Adipocyte (in vitro differentiated cells): Measurements from ENCODE around the gene SLC27A2.
A peak's percentile ranks its signal among the peaks of the same experiment; 100 is the strongest.

Experiments
- DNase-seq: peaks from one replicate; pipeline ENCODE4 v3.0.0-alpha.2; 2015; ENCODE audit warnings: low read depth
- H3K27me3 ChIP-seq: replicated peaks from 2 replicates; pipeline ENCODE4 v1.7.0; 2013; ENCODE audit warnings: mild to moderate bottlenecking, low read length, moderate library complexity; ENCODE audit not compliant: control insufficient read depth, insufficient read depth
- H3K36me3 ChIP-seq: 2 replicates; pipeline ENCODE4 v1.7.0; 2013; ENCODE audit warnings: low read length, mild to moderate bottlenecking, moderate library complexity; ENCODE audit not compliant: control insufficient read depth, insufficient read depth, severe bottlenecking
- H3K4me1 ChIP-seq: 2 replicates; pipeline ENCODE4 v1.7.0; 2013; ENCODE audit warnings: mild to moderate bottlenecking, low read length, moderate library complexity; ENCODE audit not compliant: control insufficient read depth, insufficient read depth
- H3K4me3 ChIP-seq: 2 replicates; pipeline ENCODE4 v1.7.0; 2013; ENCODE audit warnings: mild to moderate bottlenecking, low read length, moderate library complexity
- H3K9ac ChIP-seq: 2 replicates; pipeline ENCODE4 v1.7.0; 2013; ENCODE audit warnings: mild to moderate bottlenecking, low read length, moderate library complexity
- H3K9me3 ChIP-seq: 2 replicates; pipeline ENCODE4 v1.7.0; 2013; ENCODE audit warnings: mild to moderate bottlenecking, low read length, moderate library complexity; ENCODE audit not compliant: control insufficient read depth

The SLC27A2 gene

GRCh38 chr15:50256188-50257041 is 74.4 kb downstream of the SLC27A2 start:
- Histone ChIP-seq H3K9ac (no peak overlapping the region), H3K9me3 (no peaks in the 10 kb centered on the region), H3K36me3 (no peaks in the 10 kb centered on the region), H3K4me3 (no peak overlapping the region), H3K27me3 (peaks cover 19% of the 10 kb centered on the region), H3K4me1 (peaks cover 7% of the 10 kb centered on the region)
- peak; percentile 58 for DNase-seq

GRCh38 chr15:50257332-50257731 is 75.3 kb downstream of the SLC27A2 start:
- peaks cover 14% of the 10 kb centered on the region for H3K27me3 ChIP-seq
- H3K36me3 ChIP-seq = no peaks in the 10 kb centered on the region
- H3K9ac ChIP-seq = no peak overlapping the region
- no peak overlapping the region for H3K4me3 ChIP-seq
- H3K9me3 ChIP-seq = no peaks in the 10 kb centered on the region
- H3K4me1 ChIP-seq = peaks cover 7% of the 10 kb centered on the region
- no peak for DNase-seq

GRCh38 chr15:50257924-50258323 is 75.9 kb downstream of the SLC27A2 start:
- Histone ChIP-seq H3K9ac (no peak overlapping the region), H3K9me3 (no peaks in the 10 kb centered on the region), H3K36me3 (no peaks in the 10 kb centered on the region), H3K27me3 (peaks cover 9% of the 10 kb centered on the region), H3K4me1 (peaks cover 7% of the 10 kb centered on the region), H3K4me3 (no peak overlapping the region)
- peak; percentile 29 for DNase-seq

- no peak for DNase-seq
- peaks cover 7% of the 10 kb centered on the region for H3K4me1 ChIP-seq
- no peak overlapping the region for H3K4me3 ChIP-seq
- peaks cover 7% of the 10 kb centered on the region for H3K27me3 ChIP-seq
- no peaks in the 10 kb centered on the region for H3K36me3 ChIP-seq
- no peak overlapping the region for H3K9ac ChIP-seq
- no peaks in the 10 kb centered on the region for H3K9me3 ChIP-seq
These were observed 77.3 kb downstream of the SLC27A2 start for GRCh38 chr15:50259276-50259675.

GRCh38 chr15:50260969-50261496 is 79.0 kb downstream of the SLC27A2 start:
- H3K9me3 ChIP-seq = no peaks in the 10 kb centered on the region
- DNase-seq = no peak

GRCh38 chr15:50261981-50262380 is 80.0 kb downstream of the SLC27A2 start:
- peaks cover 7% of the 10 kb centered on the region for H3K4me1 ChIP-seq
- no peak for DNase-seq
- peaks cover 13% of the 10 kb centered on the region for H3K27me3 ChIP-seq
- no peak overlapping the region for H3K9ac ChIP-seq
- no peak overlapping the region for H3K4me3 ChIP-seq
- no peaks in the 10 kb centered on the region for H3K36me3 ChIP-seq
- no peaks in the 10 kb centered on the region for H3K9me3 ChIP-seq

More at GRCh38 chr15:50260969-50261496, 79.0 kb downstream of the SLC27A2 start:
- no peak overlapping the region for H3K4me3 ChIP-seq
- H3K9ac ChIP-seq = no peak overlapping the region
- peaks cover 13% of the 10 kb centered on the region for H3K27me3 ChIP-seq
- peaks cover 7% of the 10 kb centered on the region for H3K4me1 ChIP-seq
- H3K36me3 ChIP-seq = no peaks in the 10 kb centered on the region

GRCh38 chr15:50262533-50262932 is 80.5 kb downstream of the SLC27A2 start:
- Histone ChIP-seq H3K27me3 (peaks cover 13% of the 10 kb centered on the region), H3K9me3 (no peaks in the 10 kb centered on the region), H3K4me3 (no peak overlapping the region), H3K4me1 (peaks cover 7% of the 10 kb centered on the region), H3K9ac (no peak overlapping the region), H3K36me3 (no peaks in the 10 kb centered on the region)
- DNase-seq = no peak

GRCh38 chr15:50265620-50266019 is 83.6 kb downstream of the SLC27A2 start, which contains the start of gene HDC:
HDC (minus strand) TSS chr15:50265726; CDS start chr15:50265623, 103 bp downstream.
- no peak within 1 kb of the TSS for H3K9ac ChIP-seq
- no peak for DNase-seq
- no peaks in the 10 kb centered on the region for H3K36me3 ChIP-seq
- H3K4me3 ChIP-seq = no peak within 1 kb of the TSS
- no peaks in the 10 kb centered on the region for H3K4me1 ChIP-seq
- no peaks in the 10 kb centered on the region for H3K9me3 ChIP-seq
- peaks cover 8% of the 10 kb centered on the region for H3K27me3 ChIP-seq

GRCh38 chr15:50267577-50267976 is 85.6 kb downstream of the SLC27A2 start:
- Histone ChIP-seq H3K9me3 (no peaks in the 10 kb centered on the region), H3K4me3 (no peak overlapping the region), H3K27me3 (peaks cover 8% of the 10 kb centered on the region), H3K36me3 (no peaks in the 10 kb centered on the region), H3K4me1 (no peaks in the 10 kb centered on the region), H3K9ac (no peak overlapping the region)
- DNase-seq = no peak

- H3K9me3 ChIP-seq = no peaks in the 10 kb centered on the region
- no peaks in the 10 kb centered on the region for H3K4me1 ChIP-seq
- no peak for DNase-seq
- no peak overlapping the region for H3K4me3 ChIP-seq
- no peaks in the 10 kb centered on the region for H3K36me3 ChIP-seq
- no peak overlapping the region for H3K9ac ChIP-seq
- no peaks in the 10 kb centered on the region for H3K27me3 ChIP-seq
These were observed 93.1 kb downstream of the SLC27A2 start for GRCh38 chr15:50275091-50275490.

GRCh38 chr15:50275908-50276307 is 93.9 kb downstream of the SLC27A2 start:
- no peak overlapping the region for H3K9ac ChIP-seq
- no peak overlapping the region for H3K4me3 ChIP-seq
- H3K27me3 ChIP-seq = no peaks in the 10 kb centered on the region
- H3K4me1 ChIP-seq = no peaks in the 10 kb centered on the region
- H3K9me3 ChIP-seq = no peaks in the 10 kb centered on the region
- no peaks in the 10 kb centered on the region for H3K36me3 ChIP-seq
- DNase-seq = no peak
